Right renal pelvis (tissue), 4 donors: ENCODE results near the gene SSH2. TPM values are rescaled to one million over a fixed set of nuclear protein-coding genes. Genes with fewer than 3 reads are reported as not detected.

Experiments
- DNase-seq, 4 donors: peaks; one replicate each; pipeline ENCODE4 v3.0.0-alpha.2; 2013; ENCODE audit warnings: low read depth in 4 of 4, low spot score in 3 of 4, missing footprints in 1 of 4
- polyA plus RNA-seq, 4 donors: library from polyadenylated mRNA; unstranded; fragments of 120-200 nt; gene quantifications; one replicate each; pipeline ENCODE4 v1.2.1, GENCODE V29; 2013; ENCODE audit not compliant: insufficient read length in 4 of 4

The SSH2 gene
- polyA plus RNA-seq, 4 donors, result 16.6 to 19.2 (median 19.0) TPM

DNA sequence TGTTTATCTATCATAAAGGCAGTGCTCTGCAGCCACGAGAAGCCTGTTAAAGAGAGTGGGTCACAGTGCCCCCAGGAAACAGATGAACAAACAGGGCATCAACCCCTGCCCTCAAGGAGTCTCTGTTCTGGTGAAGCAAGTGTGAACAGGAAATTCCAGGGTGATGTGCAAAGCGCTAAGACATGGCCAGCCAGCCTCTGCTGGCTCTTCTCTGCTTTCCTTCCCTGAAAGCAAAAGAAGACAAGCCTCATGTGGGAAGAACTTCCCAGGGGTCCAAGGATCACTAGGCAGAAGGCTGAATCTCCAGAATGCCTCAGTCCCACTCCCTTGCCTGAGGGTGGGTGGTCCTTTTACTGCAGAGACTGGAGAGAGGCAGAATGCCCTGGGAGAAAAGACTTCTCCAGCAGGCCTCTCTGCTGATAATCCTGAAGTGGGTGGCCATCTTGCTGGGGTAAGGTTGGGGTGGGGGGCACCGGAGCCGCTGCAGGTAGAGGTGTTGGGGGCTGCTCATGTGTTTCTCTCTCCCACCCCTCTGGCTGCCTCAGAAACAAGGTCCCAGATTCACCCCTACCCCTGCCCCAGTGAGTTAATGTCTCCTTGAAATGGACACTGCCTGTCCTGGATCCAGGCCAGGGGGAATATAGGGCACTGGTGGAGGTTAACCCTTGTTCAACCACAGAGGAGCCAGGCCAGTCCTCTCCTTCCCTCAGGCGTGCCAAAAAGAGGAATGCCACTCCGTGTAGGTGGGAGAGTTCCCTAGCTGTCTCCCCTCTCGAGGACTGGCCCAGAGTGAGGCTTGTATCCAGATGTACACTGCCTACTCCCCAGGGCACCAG lies 334.7 kb downstream of the SSH2 start:
- DNase-seq, result no peak

DNA sequence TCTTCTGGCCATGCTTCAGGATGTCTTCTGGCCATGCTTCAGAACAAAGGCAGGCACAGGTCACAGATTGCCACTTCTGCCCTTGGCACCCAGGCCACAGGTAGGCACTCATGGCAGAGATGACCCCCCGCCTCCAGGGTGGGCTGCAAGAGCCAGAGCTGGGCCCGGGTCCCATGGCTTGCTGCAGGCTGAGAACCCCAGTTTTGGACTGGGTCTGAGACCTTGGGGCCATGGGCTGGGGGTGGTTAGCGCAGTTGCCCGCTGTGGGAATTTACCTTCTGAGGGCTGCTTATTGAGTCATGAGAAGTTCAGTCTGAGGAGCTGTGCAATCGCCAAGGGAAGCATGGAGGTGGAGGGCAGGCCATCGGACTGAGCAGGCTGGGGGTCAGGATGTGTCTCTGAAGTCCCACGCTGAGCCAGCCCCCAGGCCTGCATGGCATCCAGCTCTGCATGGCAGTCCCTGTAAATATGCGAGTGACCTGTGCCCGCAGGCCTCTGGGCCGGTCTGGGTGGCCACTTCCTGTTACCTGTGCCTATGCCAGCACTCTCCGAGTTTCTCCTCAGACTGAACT lies 335.4 kb downstream of the SSH2 start:
- DNase-seq, result no peak

- DNase-seq, result no peak
These were observed 336.2 kb downstream of the SSH2 start for GRCh38 chr17:29593591-29594518.

DNA sequence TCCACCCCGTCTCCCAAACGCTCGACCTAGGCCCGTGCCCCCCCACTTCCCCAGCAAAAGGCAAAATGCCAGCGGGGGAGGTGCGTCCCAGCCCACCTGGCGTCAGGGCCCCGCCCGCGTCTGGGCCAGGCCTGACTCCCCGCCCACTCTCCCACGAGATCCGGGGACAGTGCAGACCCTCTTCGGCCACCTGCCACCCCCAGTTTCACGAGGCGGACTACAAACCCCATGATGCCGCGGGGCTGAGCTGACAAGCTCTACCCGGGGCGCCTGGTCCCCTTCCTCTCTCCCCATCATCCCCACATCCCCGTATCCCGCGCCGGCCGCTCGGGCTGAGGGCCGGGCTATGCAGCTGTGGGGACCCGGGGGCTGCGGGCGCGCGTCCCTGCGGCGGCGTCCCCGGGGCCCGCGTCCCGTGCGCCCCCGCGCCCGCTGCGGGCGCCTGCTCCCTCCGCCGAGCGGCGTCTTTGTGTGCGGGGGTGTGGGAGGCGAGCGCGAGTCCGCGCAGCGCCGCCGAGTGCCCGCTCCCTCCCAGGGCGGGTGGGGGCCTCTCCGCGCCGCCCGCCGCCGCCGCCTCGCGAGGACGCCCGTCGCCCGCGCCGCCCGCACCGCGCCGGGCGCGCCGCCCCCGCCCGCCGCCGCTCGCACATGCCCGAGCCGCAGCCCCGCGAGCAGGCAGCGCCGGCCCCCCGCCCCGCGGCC lies 337.0 kb downstream of the SSH2 start, which contains the start of gene ANKRD13B:
ANKRD13B (plus strand) TSS at position 283 of the 702 bp plus-strand sequence. CDS start 490 bp downstream, outside the sequence.
- no peak for DNase-seq

GRCh38 chr17:29591737-29592608 lies 338.1 kb downstream of the SSH2 start:
- peak in 3 of 4 donors; percentile 87 to 88 (median 87) for DNase-seq

DNA sequence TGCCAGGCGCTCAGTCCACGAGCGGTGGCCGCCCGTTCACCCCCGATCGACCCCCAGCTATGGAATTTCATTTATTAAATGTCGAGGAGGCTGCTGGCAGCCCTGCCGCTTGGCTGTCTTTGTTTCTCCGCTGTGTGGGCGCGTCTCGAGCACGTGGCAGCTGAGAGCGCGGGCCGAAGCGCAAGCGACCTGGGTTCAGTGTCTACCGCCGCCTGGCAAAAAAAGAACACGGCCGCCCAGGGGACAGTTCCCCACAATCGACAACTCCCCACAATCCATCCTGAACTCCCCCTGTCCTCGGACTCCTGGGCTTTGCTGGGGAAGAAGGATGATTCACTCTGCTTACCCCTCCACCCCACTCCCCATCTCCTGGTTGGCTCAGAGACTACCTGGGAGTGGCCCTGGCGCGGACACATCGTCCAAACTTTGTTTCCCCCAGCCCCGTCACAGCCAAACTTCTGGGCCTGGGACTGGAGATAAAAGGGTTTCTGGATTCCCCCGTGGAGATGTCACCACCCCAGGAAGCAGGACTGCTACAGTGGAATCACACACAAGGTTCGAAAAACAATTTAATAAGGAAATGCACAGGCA lies 338.8 kb downstream of the SSH2 start:
- peak in 1 of 4 donors; percentile 39 for DNase-seq

DNA sequence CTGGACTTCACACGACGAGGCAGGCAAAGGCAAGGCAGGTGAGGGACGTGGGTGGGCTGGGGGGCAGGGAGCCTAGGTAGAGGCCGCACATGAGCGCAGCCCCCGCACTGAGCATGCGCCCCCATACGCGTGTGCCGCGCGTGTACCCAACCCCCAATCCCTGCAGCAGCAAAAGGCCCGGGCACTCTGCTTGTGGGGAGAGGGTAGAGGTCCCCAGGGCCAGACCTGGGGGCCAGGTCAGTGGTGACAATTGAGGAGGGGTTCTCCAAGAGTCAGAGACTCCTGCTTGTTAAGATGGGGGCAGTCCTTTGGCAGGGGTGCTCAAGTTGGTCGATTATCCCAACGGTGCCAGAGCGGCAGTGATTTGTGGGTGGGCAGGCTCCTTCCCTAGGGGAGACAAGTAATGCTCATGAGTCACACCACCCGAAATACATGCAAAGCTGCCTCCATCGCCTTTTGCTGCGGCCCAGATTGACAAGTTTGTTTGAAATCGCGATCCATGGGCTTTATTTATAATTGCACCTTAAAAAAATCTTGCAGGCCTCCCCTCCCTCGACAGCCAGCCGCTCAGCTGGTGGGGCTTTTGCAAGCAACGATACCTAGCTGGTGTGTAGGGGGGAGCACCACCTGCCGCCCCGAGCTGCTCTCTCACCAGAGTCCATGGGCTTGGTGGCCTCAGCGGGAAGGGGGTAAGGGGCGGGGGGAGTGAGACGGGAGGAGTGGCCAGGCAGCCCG lies 339.4 kb downstream of the SSH2 start:
- no peak for DNase-seq

- DNase-seq, result peak in 2 of 4 donors; percentile 52 to 81
These were observed 340.3 kb downstream of the SSH2 start, which contains the start of gene GIT1 for GRCh38 chr17:29589524-29590410. TSS of gene GIT1 (minus strand) at chr17:29589648. CDS start at chr17:29589378, 270 bp downstream.

GRCh38 chr17:29588562-29589411 lies 341.2 kb downstream of the SSH2 start:
- DNase-seq, result no peak

GRCh38 chr17:29588017-29588561 lies 341.9 kb downstream of the SSH2 start:
- DNase-seq, result no peak

- DNase-seq, result no peak
These were observed 342.4 kb downstream of the SSH2 start for GRCh38 chr17:29587591-29587990.

GRCh38 chr17:29586676-29587469 lies 343.2 kb downstream of the SSH2 start:
- no peak for DNase-seq

DNA sequence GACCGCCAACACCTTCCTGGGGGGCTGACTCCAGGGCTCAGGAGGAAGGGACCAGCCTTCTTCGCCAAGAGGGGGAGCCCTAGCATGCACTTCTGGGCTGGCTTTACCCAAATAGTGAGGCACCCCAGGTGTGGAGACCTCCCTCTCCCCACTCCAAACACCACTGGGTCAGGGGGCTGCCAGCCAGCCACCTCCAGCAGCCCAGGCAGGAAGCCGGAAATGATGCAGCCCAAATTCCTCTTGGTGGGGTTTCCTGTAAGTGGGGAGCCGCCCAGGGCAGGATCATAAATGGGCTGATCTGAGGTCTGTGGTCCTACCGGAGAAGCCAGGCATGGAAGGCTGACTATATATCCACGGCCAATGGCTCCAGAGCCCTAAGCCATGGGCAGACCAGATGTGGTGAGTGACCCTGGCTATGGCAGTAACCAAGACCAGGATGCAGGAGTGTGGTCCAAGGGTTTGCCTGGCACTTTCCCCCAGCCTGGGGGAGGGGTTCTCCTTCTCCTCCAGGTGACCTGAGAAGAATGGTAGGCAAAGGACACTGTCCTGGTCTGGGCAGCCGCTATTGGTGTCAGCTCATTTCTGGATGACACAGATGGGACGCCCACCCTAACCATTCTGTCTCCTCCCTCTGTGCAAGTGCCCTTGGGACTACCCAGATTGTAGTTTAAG lies 344.8 kb downstream of the SSH2 start:
- no peak for DNase-seq

- no peak for DNase-seq
These were observed 345.5 kb downstream of the SSH2 start for GRCh38 chr17:29584452-29585079.
